Motor neuron (in vitro differentiated cells): ENCODE results near the gene ALDH6A1. TPM values are rescaled to one million over a fixed set of nuclear protein-coding genes. Genes with fewer than 3 reads are reported as not detected.
A peak's percentile ranks its signal among the peaks of the same experiment; 100 is the strongest.

Experiments
- ATAC-seq, 8 experiments: fragments of 200-7000 bp; cut with Tn5 transposase; replicated peaks in 6 of 8; 2 replicates each; pipeline ENCODE4 v1.8.0; 2021; ENCODE audit warnings: mild to moderate bottlenecking in 8 of 8, moderate library complexity in 8 of 8
- H3K27ac ChIP-seq, 2 donors: fragments of 250-450 bp; sonication (Bioruptor Pico); 2 replicates each; pipeline ENCODE4 v1.9.0; 2021; ENCODE audit warnings: antibody characterized with exemption in 2 of 2, mild to moderate bottlenecking in 2 of 2, moderate library complexity in 1 of 2
- H3K4me1 ChIP-seq, 2 donors: fragments of 250-450 bp; sonication (Bioruptor Pico); replicated peaks in 1 of 2; 2 replicates each; pipeline ENCODE4 v1.6.1; 2021; ENCODE audit warnings: antibody characterized with exemption in 2 of 2, mild to moderate bottlenecking in 2 of 2, moderate library complexity in 1 of 2
- H3K4me3 ChIP-seq, 5 donors: fragments of 250-450 bp; sonication (Bioruptor Pico); 2 replicates each; pipeline ENCODE4 v1.9.0; 2021; ENCODE audit warnings: antibody characterized with exemption in 5 of 5, mild to moderate bottlenecking in 5 of 5, moderate library complexity in 4 of 5
- whole genome bisulfite sequencing, 10 experiments: fragments of 450-650 bp; shearing (Covaris generic); methylation state at CpG; one replicate each; pipeline ENCODE4 v1.0.0; 2022; 5-methylcytosine and 5-hydroxymethylcytosine counted together
- in situ Hi-C, 9 experiments: fragments of 400-800 bp; cut with MboI; loops; one replicate each; pipeline ENCODE4 v1.15.0; 2021; ENCODE audit warnings: low sequenced_read_pairs in 9 of 9, low pct_unique_long_range_greater_than_20kb in 2 of 9; ENCODE audit not compliant: unreplicated experiment in 9 of 9
- total RNA-seq, 8 experiments: library from RNA; unstranded; fragments of 300-600 nt; gene quantifications; 2 replicates each; pipeline versions ENCODE4 v1.2.3 to v1.2.4, GENCODE V29; 2022

ALDH6A1 gene
- total RNA-seq, 8 experiments from 2014 or later, result 7.6 to 28.2 (median 9.6) TPM

DNA sequence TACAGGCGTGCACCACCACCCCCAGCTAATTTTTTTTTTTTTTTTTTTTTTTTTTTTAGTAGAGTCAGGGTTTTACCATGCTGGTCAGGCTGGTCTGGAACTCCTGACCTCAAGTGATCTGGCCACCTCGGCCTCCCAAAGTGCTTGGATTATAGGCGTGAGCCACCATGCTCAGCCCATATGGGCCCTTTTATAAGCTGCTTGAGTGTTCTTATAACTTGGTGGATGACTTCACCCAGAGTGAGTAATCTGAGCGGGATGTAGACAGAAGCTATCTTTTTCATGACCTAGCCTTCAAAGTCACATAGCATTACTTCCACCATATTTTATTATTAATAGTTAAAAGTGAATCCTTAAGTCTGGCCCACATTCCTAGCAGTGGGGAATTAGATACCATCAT is 48.7 kb downstream of the ALDH6A1 start:
- H3K27ac ChIP-seq, result no peak overlapping the region
- in situ Hi-C loops, result no loop called here
- ATAC-seq, result no peak
- H3K4me1 ChIP-seq, result no peaks in the 10 kb centered on the region
- H3K4me3 ChIP-seq, result no peak overlapping the region
- 90 to 100% (median 97%) methylated on average over 1 to 3 of the region's 4 CpGs; no CpG with 5 or more reads in 6 of the 10 experiments for WGBS, 10 experiments

DNA sequence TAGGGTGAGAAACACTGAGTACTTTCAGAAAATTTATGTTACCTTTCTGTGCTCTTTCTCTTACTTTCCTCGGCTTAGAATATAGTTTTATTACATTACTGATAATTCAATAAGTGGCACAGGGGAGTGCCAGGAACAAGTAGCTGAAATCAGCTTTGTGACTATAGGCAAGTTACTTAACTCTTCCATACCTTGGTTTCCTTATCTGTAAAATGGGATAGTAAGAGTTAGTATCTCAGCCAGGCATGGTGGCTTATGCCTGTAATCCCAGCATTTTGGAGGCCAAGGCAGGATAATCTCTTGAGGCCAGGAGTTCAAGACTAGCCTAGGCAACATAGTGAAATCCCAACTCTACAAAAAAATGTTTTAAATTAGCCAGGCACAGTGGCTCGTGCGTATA is 49.7 kb downstream of the ALDH6A1 start:
- no peaks in the 10 kb centered on the region for H3K4me1 ChIP-seq
- 44 to 100% (median 89%) methylated on average over 2 to 3 of the region's 3 CpGs; no CpG with 5 or more reads in 1 of the 10 experiments for WGBS, 10 experiments
- in situ Hi-C loops, result no loop called here
- H3K27ac ChIP-seq, result no peak overlapping the region
- ATAC-seq, result no peak
- no peak overlapping the region for H3K4me3 ChIP-seq

DNA sequence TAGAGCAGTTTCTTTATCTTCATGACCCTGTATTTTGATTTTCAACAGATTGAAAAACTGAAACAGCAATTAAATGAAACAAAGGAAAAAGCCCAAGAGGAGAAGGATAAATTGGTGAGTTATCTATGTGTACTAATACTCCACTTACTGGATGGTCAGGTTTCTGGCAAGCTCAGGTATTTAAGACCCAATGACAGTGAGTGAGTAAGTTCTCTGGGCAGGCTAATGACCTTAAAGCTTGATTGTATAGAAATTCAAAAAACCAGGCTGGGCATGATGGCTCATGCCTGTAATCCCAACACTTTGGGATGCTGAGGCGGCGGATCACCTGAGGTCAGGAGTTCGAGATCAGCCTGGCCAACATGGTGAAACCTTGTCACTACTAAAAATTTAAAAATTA is 55.1 kb downstream of the ALDH6A1 start:
- WGBS, 10 experiments, result 80 to 100% (median 83%) methylated on average over 1 to 3 of the region's 3 CpGs; no CpG with 5 or more reads in 5 of the 10 experiments
- no peak for ATAC-seq
- in situ Hi-C loops, result no loop called here
- Histone ChIP-seq H3K4me1 (no peaks in the 10 kb centered on the region), H3K27ac (no peak overlapping the region), H3K4me3 (no peak overlapping the region)

DNA sequence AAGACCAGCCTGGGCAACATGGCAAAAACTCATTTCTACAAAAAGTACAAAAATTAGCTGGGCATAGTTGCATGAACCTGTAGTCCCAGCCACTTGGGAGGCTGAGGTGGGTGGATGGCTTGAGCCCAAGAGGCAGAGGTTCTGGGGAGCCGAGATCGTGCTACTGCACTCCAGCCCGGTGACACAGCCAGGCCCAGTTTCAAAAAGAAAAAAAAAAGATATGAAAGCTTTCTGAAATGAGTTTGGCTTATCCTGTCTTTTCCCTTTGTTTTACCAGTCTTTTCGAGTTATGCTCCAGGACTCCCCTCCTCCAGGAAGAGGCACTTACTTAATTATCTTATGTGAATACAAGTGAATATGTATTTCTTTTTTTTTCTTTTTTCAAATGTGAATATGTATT is 61.9 kb downstream of the ALDH6A1 start:
- no peak overlapping the region for H3K4me3 ChIP-seq
- H3K4me1 ChIP-seq, result no peaks in the 10 kb centered on the region
- WGBS, 10 experiments, result 25 to 100% (median 94%) methylated on average over 1 to 4 of the region's 4 CpGs
- in situ Hi-C loops, result no loop called here
- H3K27ac ChIP-seq, result no peak overlapping the region
- ATAC-seq, result no peak

DNA sequence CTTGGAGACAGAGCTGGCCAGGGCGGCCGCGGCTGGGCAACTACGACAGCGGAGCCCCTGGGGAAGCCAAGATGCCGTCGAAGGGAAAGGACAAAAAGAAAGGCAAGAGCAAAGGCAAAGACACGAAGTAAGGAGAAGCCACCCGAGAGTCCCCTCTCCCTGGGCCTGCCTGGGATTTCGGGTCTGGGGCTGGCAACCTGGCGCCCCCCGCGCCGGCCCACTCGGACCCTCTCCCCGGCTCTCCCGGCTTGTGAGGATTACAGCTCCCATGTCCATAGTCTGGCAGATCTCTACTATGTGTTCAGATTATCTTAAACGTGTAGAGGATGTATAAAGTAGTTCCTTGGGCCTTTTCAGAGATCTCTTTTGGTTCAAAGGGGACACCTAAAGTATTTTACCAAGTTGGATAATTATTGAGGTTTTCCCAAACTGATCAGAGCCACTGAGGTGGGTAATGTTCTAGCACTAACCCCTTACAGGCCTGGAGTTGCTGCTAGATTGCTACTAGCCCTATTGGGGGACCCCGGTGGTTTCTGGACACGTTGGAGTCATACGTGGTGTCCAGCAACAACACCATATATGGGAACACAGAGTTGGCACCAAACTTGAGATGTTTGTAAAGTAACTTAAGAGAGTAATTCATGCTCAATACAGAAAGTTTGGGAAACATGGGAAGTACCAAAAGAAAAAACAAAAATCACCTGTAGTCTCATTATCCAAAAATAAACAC is 64.7 kb downstream of the ALDH6A1 start:
- 0 to 32% (median 8%) methylated on average over 2 to 9 of the region's 21 CpGs for WGBS, 10 experiments
- peak; percentile 3 to 64 (median 47) for ATAC-seq
- Histone ChIP-seq H3K4me1 (no peaks in the 10 kb centered on the region), H3K4me3 (peak overlapping the region; percentile 51 to 80 (median 75)), H3K27ac (peak overlapping the region; percentile 18 to 61)
- in situ Hi-C loops, result no loop called here

DNA sequence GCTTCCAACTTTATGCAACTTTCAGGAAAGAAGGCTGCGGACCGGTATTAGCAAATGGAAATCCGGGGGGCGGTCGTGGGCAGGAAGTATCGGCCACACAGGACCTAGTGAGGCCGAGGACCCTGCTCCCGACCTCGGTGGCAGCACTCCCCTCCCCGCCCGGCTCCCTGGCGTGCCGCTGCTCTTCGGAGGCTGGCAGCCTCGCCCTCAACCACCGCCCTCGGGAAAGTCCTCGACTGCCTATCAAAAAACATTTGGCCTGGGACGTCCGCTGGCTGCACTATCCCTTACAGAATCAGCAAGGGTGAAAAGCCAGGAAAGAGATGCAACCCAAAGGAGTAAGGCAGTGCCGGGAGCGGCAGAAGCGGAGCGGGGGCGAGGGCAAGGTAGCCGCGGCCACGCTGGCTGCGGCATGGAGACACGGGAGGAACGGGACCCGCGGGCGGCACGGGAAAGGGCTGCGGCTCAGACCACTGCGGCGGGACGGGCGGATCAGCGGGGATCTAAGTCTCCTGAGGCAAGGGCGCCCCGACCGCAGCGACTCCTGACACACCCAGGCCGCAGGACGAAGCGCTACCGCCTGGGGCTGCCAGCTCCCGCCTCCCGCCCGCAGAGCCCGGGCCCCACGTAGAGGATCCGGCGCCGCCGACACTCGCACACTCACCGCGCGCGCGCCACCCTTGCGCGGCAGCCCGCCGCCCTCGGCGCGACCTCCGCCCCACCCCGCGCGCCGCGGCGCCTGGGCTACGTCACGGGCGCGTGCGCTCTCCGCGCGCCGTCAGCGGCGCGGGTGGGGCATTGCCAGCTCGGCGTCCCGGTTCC is 65.5 kb downstream of the ALDH6A1 start, which contains the start of the genes BBOF1 and ENTPD5:
Gene BBOF1 (plus strand): TSS at position 764 of the 822 bp plus-strand sequence. CDS start 130 bp downstream, outside the sequence.
Gene ENTPD5 (minus strand): TSS at position 703 of the 822 bp plus-strand sequence. CDS start 31,186 bp downstream, outside the sequence.
- WGBS, 10 experiments, result 0% methylated on average over 2 to 16 of the region's 93 CpGs; no CpG with 5 or more reads in 6 of the 10 experiments
- no peaks in the 10 kb centered on the region for H3K4me1 ChIP-seq
- peak within 1 kb of the TSS; percentile 51 to 80 (median 75) for H3K4me3 ChIP-seq
- ATAC-seq, result peak; percentile 85 to 95 (median 94)
- in situ Hi-C loops, result no loop called here
- H3K27ac ChIP-seq, result peak within 1 kb of the TSS; percentile 70 to 78

DNA sequence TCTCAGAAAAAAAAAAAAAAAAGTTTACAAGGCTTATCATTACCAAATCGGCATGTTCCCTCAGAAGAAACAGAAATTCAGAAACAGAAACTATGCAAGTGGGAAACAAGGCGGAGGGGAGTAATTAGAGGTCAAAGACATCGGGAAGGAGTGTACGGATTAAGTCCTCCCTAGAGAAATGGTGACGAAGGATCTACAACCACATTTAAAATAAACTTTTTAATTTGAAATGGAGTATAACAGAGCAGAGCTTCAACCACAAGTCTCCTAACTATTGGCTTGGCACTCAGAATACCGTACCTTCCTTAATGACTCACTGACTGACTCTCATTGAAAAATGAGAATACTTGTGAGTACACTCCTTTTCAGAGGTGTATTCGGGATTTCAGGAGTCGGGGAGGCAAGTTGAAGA is 66.1 kb downstream of the ALDH6A1 start:
- in situ Hi-C loops, result no loop called here
- ATAC-seq, result peak in 3 of 8 experiments; percentile 6 to 21 (median 19)
- Histone ChIP-seq H3K4me1 (no peaks in the 10 kb centered on the region), H3K4me3 (peak overlapping the region; percentile 51 to 80 (median 75)), H3K27ac (peak overlapping the region in 1 of 2 donors; percentile 78)
- 0 to 80% (median 40%) methylated on average over 1 to 8 of the region's 8 CpGs; no CpG with 5 or more reads in 1 of the 10 experiments for WGBS, 10 experiments

DNA sequence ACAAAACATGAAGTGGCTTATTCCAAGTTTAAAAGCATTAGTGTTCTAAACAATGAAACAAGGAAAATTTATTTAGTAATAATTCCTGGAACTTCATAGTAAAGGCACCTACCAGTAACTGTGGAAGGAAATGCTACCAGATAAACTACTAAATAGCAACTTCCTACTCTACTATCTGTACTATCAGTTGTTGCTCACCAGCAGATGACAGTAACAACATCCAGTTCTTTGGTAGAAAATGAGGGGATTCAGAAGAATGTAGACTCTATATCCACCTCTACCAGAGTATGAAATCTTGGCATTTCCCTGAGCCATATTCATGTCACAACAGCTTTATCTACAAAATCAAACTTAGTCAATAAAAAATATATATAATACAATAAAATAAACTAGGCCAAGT is 68.3 kb downstream of the ALDH6A1 start:
- in situ Hi-C loops, result no loop called here

DNA sequence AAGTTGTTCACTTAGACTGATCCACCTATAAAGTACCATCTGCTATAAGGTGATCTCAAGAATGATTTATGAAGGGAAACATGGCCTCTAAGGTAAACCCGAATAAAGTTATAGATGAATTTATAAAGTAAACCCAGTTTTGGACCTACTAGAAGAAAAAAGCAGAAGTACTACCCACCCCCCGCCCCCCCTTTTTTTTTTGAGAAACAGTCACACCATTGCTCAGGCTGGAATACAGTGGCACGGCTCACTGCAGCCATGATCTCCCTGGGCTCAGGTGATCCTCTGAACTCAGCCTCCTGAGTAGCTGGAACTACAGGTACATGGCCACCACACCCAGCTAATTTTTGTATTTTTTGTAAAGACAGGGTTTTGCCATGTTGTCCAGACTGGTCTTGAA is 69.1 kb downstream of the ALDH6A1 start:
- in situ Hi-C loops, result no loop called here
- 14 to 100% (median 78%) methylated on average over 1 to 3 of the region's 3 CpGs; no CpG with 5 or more reads in 1 of the 10 experiments for WGBS, 10 experiments
- Histone ChIP-seq H3K27ac (no peak overlapping the region), H3K4me1 (no peaks in the 10 kb centered on the region), H3K4me3 (no peak overlapping the region)
- ATAC-seq, result no peak

More for the DNA sequence above, 68.3 kb downstream of the ALDH6A1 start:
- H3K4me3 ChIP-seq, result no peak overlapping the region
- no peak for ATAC-seq
- no peaks in the 10 kb centered on the region for H3K4me1 ChIP-seq
- no peak overlapping the region for H3K27ac ChIP-seq

DNA sequence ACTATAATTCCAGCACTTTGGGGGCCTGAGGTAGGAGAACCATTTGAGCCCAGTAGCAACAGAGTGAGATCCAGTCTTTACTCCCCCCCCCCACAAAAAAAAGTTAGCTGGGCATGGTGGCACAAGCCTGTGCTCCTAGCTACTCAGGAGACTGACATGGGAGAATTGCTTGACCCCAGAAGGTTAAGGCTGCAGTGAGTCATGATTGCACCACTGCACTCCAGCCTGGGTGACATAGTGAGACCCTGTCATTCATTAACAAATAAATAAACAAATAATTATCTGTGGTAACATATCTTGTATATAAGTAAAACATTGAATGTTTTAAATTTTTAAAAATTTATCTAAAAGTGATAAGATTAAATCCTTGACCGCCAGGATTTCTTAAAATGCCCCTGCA is 70.0 kb downstream of the ALDH6A1 start:
- ATAC-seq, result no peak
- in situ Hi-C loops, result no loop called here
- WGBS, 10 experiments, result 80 to 100% (median 100%) methylated on average over 1 of the region's 1 CpG; no CpG with 5 or more reads in 1 of the 10 experiments
- Histone ChIP-seq H3K27ac (no peak overlapping the region), H3K4me1 (no peaks in the 10 kb centered on the region), H3K4me3 (no peak overlapping the region)

DNA sequence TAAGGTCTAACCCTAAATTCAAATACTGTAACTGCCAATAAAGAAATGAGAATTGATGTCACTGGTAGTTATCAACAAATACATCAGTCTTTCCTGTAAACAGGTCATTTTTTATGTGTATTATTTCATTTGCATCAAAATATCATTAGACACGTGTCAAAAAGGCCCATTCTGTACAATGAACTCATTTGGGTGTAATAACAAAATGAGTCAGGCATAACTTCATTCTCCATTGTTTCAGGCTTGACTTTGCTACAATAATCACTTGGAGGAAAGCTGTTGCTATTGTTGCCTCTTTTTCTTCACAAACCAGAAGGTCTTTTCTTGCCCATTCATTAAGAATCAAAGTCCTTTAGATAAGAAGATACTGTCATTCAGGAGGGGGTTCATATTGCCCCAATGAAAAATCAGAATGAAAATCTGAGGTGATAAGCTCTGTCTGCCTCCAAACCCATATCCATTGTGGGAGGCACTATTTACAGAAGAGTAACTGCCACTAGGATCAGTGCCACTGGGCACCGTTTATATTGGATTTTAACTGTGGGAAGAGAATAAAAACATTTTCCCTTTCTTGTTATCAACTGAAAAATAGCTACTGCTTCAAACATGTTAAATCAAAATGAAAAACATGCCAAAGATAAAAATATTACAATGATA is 75.3 kb downstream of the ALDH6A1 start:
- in situ Hi-C loops, result no loop called here
- ATAC-seq, result no peak
- Histone ChIP-seq H3K4me1 (no peaks in the 10 kb centered on the region), H3K27ac (no peak overlapping the region), H3K4me3 (no peak overlapping the region)
- WGBS, 10 experiments, result 53 to 100% (median 75%) methylated on average over 1 to 2 of the region's 2 CpGs
